K562 (cell line): ENCODE data around the gene RNF180. TPM values are rescaled to one million over a fixed set of nuclear protein-coding genes. Genes with fewer than 3 reads are reported as not detected.

Source experiments
- ATAC-seq: fragments of 200-7000 bp; cut with Tn5 transposase; 3 replicates; pipeline ENCODE4 v1.9.1; 2020; ENCODE audit warnings: moderate library complexity
- BruUV-seq: library from RNA; stranded (reverse); fragments of 400-500 nt; replicated peaks from 2 replicates; lab custom pipeline; 2021; lab: Mats Ljungman, UMichigan
- CTCF ChIA-PET: fragments of 300-600 bp; formaldehyde crosslinking; extraction: SDS; loops from one replicate; lab custom pipeline; 2021; ENCODE audit warnings: low intra/inter-chr PET ratio; lab: Yijun Ruan, JAX
- POLR2A ChIA-PET: fragments of 300-600, 350-650 bp; sonication (Branson Sonifier 250); formaldehyde crosslinking; extraction: SDS; loops from one replicate; lab custom pipeline; 2021; ENCODE audit warnings: antibody characterized with exemption, inconsistent platforms; lab: Yijun Ruan, JAX
- DNase-seq, 4 experiments: peaks; one replicate each; pipeline versions ENCODE4 v3.0.0 to v3.0.0-alpha.2; 2011 to 2018; ENCODE audit warnings: low spot score in 3 of 4, mixed read lengths in 3 of 4; ENCODE audit errors: extremely low read depth in 1 of 4
- FAIRE-seq: peaks from 2 replicates; lab custom pipeline; 2011; peaks lifted over from hg19 to GRCh38; lab: Jason Lieb, UNC
- H2AFZ ChIP-seq: 2 replicates; pipeline ENCODE4 v1.6.0; 2011; ENCODE audit warnings: low read depth, low read length, control low read depth, inconsistent platforms
- H3K27ac ChIP-seq: fragments of 200-600 bp; 3 replicates; pipeline ENCODE4 v1.8.0; 2011; ENCODE audit warnings: low read depth, mild to moderate bottlenecking, control low read depth, inconsistent platforms, low read length, moderate library complexity, mixed read lengths; ENCODE audit errors: extremely low read depth
- H3K27me3 ChIP-seq, 2 experiments: fragments of 300-600 bp in 1 of 2; 2 replicates in 1 of 2; 3 replicates in 1 of 2; pipeline versions ENCODE4 v1.6.0 to v1.8.0; 2011; ENCODE audit warnings: inconsistent platforms in 2 of 2, low read length in 2 of 2, mild to moderate bottlenecking in 1 of 2, mixed read lengths in 1 of 2, moderate library complexity in 1 of 2; ENCODE audit not compliant: control insufficient read depth in 2 of 2, insufficient read depth in 2 of 2
- H3K36me3 ChIP-seq: fragments of 300-600 bp; 3 replicates; pipeline ENCODE4 v1.8.0; 2011; ENCODE audit warnings: mild to moderate bottlenecking, low read length, inconsistent platforms; ENCODE audit not compliant: control insufficient read depth, insufficient read depth
- H3K4me1 ChIP-seq, 2 experiments: fragments of 200-600 bp in 1 of 2; replicated peaks in 1 of 2; 2 replicates in 1 of 2; 3 replicates in 1 of 2; pipeline versions ENCODE4 v1.5.1 to v1.8.0; 2011; ENCODE audit warnings: inconsistent platforms in 2 of 2, low read length in 2 of 2, mild to moderate bottlenecking in 1 of 2, mixed read lengths in 1 of 2, moderate library complexity in 1 of 2; ENCODE audit not compliant: control insufficient read depth in 2 of 2, insufficient read depth in 2 of 2
- H3K4me2 ChIP-seq: 2 replicates; pipeline ENCODE4 v1.6.1; 2011; ENCODE audit warnings: low read length, control low read depth, inconsistent platforms, mixed read lengths; ENCODE audit not compliant: insufficient read depth
- H3K4me3 ChIP-seq: fragments of 200-600 bp; sonication (generic), shearing (Covaris generic); 2 replicates; pipeline ENCODE4 v1.5.1; 2016; ENCODE audit warnings: control low read depth, inconsistent platforms
- H3K79me2 ChIP-seq: fragments of 200-600 bp; 3 replicates; pipeline ENCODE4 v1.8.0; 2011; ENCODE audit warnings: low read length, inconsistent platforms; ENCODE audit not compliant: control insufficient read depth, insufficient read depth
- H3K9ac ChIP-seq, 2 experiments: 2 replicates each; pipeline versions ENCODE4 v1.6.0 to v1.6.1; 2011; ENCODE audit warnings: low read depth in 2 of 2, low read length in 2 of 2, control low read depth in 1 of 2, inconsistent platforms in 1 of 2, mild to moderate bottlenecking in 1 of 2, mixed read lengths in 1 of 2; ENCODE audit not compliant: insufficient read depth in 1 of 2
- H3K9me1 ChIP-seq: one replicate; pipeline ENCODE4 v1.6.0; 2011; ENCODE audit warnings: inconsistent platforms, mild to moderate bottlenecking, low read length, moderate library complexity; ENCODE audit not compliant: control insufficient read depth, insufficient read depth
- H3K9me3 ChIP-seq: replicated peaks from 2 replicates; pipeline ENCODE4 v1.5.1; 2011; ENCODE audit warnings: low read depth, low read length, inconsistent platforms; ENCODE audit not compliant: control insufficient read depth, insufficient read depth
- H4K20me1 ChIP-seq: replicated peaks from 2 replicates; pipeline ENCODE4 v1.6.1; 2011; ENCODE audit warnings: low read length, inconsistent platforms, mixed read lengths; ENCODE audit not compliant: control insufficient read depth, insufficient read depth
- BCOR ChIP-seq: fragments of 450-650 bp; IDR thresholded peaks from 2 replicates; pipeline ENCODE4 v1.6.1; 2016
- ETS2 ChIP-seq: IDR thresholded peaks from 2 replicates; pipeline ENCODE4 v1.6.1; 2016; ENCODE audit warnings: borderline replicate concordance, missing genetic modification characterization, mild to moderate bottlenecking, moderate library complexity, missing compliant biosample characterization; ENCODE audit not compliant: poor library complexity, severe bottlenecking
- HNRNPLL ChIP-seq: fragments of 200-400 bp; formaldehyde crosslinking; IDR thresholded peaks from 2 replicates; pipeline ENCODE4 v1.6.1; 2017; ENCODE audit warnings: low read length, low read depth, mild to moderate bottlenecking; ENCODE audit not compliant: poor library complexity, severe bottlenecking
- NFRKB ChIP-seq: fragments of 450-650 bp; IDR thresholded peaks from 2 replicates; pipeline ENCODE4 v1.6.1; 2016; ENCODE audit warnings: low read depth
- RAD51 ChIP-seq: fragments of 450-650 bp; IDR thresholded peaks from 2 replicates; pipeline ENCODE4 v1.7.1; 2016; ENCODE audit warnings: low read depth, mild to moderate bottlenecking, borderline replicate concordance
- SMARCA5 ChIP-seq: fragments of 450-650 bp; IDR thresholded peaks from 2 replicates; pipeline ENCODE4 v1.6.1; 2016
- TBP ChIP-seq: optimal IDR thresholded peaks from 2 replicates; pipeline ENCODE3; 2011; ENCODE audit warnings: low read depth, low read length, improper control_type of control experiment
- U2AF2 ChIP-seq: fragments of 200-400 bp; formaldehyde crosslinking; optimal IDR thresholded peaks from 2 replicates; pipeline ENCODE3; 2017; ENCODE audit warnings: low read depth, mild to moderate bottlenecking, low read length
- ZFP30 ChIP-seq: fragments of 250-450 bp; sonication (Bioruptor Pico); IDR thresholded peaks from 2 replicates; pipeline ENCODE4 v1.8.0; 2022; ENCODE audit warnings: moderate library complexity, mild to moderate bottlenecking, inconsistent platforms, borderline replicate concordance
- ZKSCAN1 ChIP-seq: fragments of 150-350 bp; IDR thresholded peaks from 2 replicates; pipeline ENCODE4 v1.6.1; 2016; ENCODE audit warnings: low read depth, low read length
- ZNF699 ChIP-seq: fragments of 250-450 bp; sonication (Bioruptor Pico); IDR thresholded peaks from 2 replicates; pipeline ENCODE4 v1.8.0; 2021; ENCODE audit warnings: mild to moderate bottlenecking, moderate library complexity; ENCODE audit not compliant: insufficient replicate concordance
- WGBS: fragments of 100-300 bp; shearing (Covaris generic); methylation state at CpG from one replicate; pipeline ENCODE4 v1.1.6; 2016; ENCODE audit warnings: low coverage, mixed read lengths; ENCODE audit not compliant: insufficient coverage; ENCODE audit errors: missing lambda C conversion rate; 5-methylcytosine and 5-hydroxymethylcytosine counted together
- in situ Hi-C: fragments of 300-500 bp; cut with MboI; formaldehyde crosslinking; loops from 4 replicates; pipeline ENCODE4 v1.15.0; 2018; ENCODE audit warnings: inconsistent platforms, mixed read lengths
- intact Hi-C: fragments of 100-400 bp; cut with micrococcal nuclease; formaldehyde crosslinking; loops from 2 replicates; pipeline ENCODE4 v1.14.2; 2022
- polyA plus RNA-seq, 8 experiments: library from polyadenylated mRNA; depleted of rRNA in 4 of 8; stranded (reverse) in 5 of 8; unstranded in 3 of 8; fragments of >200 nt; fragmentation: Nextera tagmentation in 2 of 8; fragmentation: Illumina TruSeq in 1 of 8; extraction: Ambion mirVana in 2 of 8; extraction: Trizol in 1 of 8; gene quantifications; 2 replicates each; pipeline versions ENCODE4 v1.2.1 to v1.2.3, GENCODE V29; 2011 to 2014; ENCODE audit warnings: inconsistent platforms in 1 of 8, missing spikeins in 1 of 8
- total RNA-seq, 7 experiments: library from RNA; depleted of rRNA in 6 of 7; stranded (reverse); fragments of >200 nt in 6 of 7; fragmentation: Illumina TruSeq in 2 of 7; extraction: Trizol in 2 of 7; gene quantifications; 2 replicates each; pipeline versions ENCODE4 v1.2.1 to v1.2.3, GENCODE V29; 2011 to 2021; ENCODE audit warnings: low replicate concordance in 1 of 7
- TF ChIP-seq, protein P1 (sequence below), 2 experiments: IDR thresholded peaks in 1 of 2; conservative IDR thresholded peaks in 1 of 2; 2 replicates each; pipeline ENCODE4 v1.6.1; 2016; ENCODE audit warnings: low read depth in 2 of 2, mild to moderate bottlenecking in 1 of 2, missing compliant biosample characterization in 1 of 2, missing genetic modification characterization in 1 of 2, moderate library complexity in 1 of 2
- TF ChIP-seq, protein P2 (sequence below): IDR thresholded peaks from 2 replicates; pipeline ENCODE4 v1.6.1; 2011; ENCODE audit warnings: borderline replicate concordance, low read depth, mild to moderate bottlenecking, moderate library complexity, low read length; ENCODE audit not compliant: insufficient read depth, poor library complexity, severe bottlenecking

The RNF180 gene
- total and polyA plus RNA-seq, 9 of the 15 experiments (the other 6 are each of a cell fraction or from before 2014, with no cell fraction given) = 0.05 TPM; not detected in 8

DNA sequence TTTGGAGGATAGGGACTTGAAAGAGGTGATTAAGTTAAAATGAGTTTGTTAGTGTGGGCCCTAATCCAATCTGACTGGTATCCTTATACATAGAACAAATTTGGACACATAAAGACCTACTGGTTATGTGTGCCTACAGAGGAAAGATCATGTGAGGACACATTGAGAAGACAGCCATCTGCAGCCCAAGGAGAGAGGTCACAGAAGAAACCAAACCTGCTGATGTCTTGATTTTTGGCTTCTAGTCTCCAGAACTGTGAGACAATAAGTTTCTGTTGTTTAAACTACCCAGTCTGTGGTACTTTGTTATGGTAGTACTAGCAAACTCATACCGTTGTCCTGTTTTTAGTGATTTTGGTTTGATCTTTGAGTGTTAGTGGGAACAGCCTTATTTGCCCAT is 18.3 kb downstream of the RNF180 start (continued):
- TF ChIP-seq, protein P1, sequence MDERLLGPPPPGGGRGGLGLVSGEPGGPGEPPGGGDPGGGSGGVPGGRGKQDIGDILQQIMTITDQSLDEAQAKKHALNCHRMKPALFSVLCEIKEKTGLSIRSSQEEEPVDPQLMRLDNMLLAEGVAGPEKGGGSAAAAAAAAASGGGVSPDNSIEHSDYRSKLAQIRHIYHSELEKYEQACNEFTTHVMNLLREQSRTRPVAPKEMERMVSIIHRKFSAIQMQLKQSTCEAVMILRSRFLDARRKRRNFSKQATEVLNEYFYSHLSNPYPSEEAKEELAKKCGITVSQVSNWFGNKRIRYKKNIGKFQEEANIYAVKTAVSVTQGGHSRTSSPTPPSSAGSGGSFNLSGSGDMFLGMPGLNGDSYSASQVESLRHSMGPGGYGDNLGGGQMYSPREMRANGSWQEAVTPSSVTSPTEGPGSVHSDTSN (CRISPR knock-in tag; IDR thresholded peaks at IDR 0.05; ENCODE audit: low read depth) = no peak
- TF ChIP-seq, protein P1 (tag; conservative IDR thresholded peaks at IDR 0.05; ENCODE audit: low read depth) = no peak
- TF ChIP-seq BCOR (no peak), ETS2 (tag) (no peak)

DNA sequence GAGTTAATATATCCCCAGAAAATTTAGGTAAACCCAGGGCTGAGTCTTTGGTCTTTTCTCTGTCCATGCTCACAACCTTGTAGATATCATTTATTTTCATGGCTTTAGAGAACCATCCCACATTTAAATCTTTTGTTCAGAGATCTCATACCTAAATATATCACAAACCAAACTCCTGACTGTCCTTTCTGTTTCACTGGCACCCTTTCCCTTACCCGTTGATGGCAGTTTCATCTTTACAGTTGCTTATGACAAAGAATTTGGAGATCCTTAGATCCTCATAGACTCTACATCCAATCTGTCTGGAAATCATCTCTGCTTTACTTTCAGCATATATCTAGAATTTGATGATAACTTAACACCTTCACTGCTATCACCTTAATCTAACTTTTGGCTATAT is 19.2 kb downstream of the RNF180 start:
- no peaks in the 10 kb centered on the region for H3K36me3 ChIP-seq
- no peak overlapping the region for H3K27ac ChIP-seq
- FAIRE-seq (no peak), DNase-seq (no peak), ATAC-seq (no peak)
- H3K27me3 ChIP-seq = no peaks in the 10 kb centered on the region
- no peak overlapping the region for H3K9ac ChIP-seq
- POLR2A ChIA-PET = no interaction called here
- no peaks in the 10 kb centered on the region for H3K9me3 ChIP-seq
- no peaks in the 10 kb centered on the region for H3K4me1 ChIP-seq
- no peak overlapping the region for H2AFZ ChIP-seq
- H3K4me3 ChIP-seq = no peak overlapping the region
- 0% methylated on average over 1 of the region's 1 CpG for WGBS
- no TSS peak for BruUV-seq
- CTCF ChIA-PET = no interaction called here
- TF ChIP-seq U2AF2 = no peak
- no peak for TF ChIP-seq SMARCA5
- TF ChIP-seq ZFP30 (CRISPR knock-in tag) = no peak
- no peak for TF ChIP-seq ZNF699 (CRISPR knock-in tag)
- TF ChIP-seq ZKSCAN1 = no peak
- TF ChIP-seq, protein P2, sequence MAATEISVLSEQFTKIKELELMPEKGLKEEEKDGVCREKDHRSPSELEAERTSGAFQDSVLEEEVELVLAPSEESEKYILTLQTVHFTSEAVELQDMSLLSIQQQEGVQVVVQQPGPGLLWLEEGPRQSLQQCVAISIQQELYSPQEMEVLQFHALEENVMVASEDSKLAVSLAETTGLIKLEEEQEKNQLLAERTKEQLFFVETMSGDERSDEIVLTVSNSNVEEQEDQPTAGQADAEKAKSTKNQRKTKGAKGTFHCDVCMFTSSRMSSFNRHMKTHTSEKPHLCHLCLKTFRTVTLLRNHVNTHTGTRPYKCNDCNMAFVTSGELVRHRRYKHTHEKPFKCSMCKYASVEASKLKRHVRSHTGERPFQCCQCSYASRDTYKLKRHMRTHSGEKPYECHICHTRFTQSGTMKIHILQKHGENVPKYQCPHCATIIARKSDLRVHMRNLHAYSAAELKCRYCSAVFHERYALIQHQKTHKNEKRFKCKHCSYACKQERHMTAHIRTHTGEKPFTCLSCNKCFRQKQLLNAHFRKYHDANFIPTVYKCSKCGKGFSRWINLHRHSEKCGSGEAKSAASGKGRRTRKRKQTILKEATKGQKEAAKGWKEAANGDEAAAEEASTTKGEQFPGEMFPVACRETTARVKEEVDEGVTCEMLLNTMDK = no peak
- no peak for TF ChIP-seq NFRKB
- no peak for TF ChIP-seq TBP
- TF ChIP-seq HNRNPLL = no peak
- TF ChIP-seq RAD51 = no peak
- intact Hi-C loops (no loop called here), in situ Hi-C loops (no loop called here)
- H3K79me2 ChIP-seq = no peaks in the 10 kb centered on the region
- H3K9me1 ChIP-seq = no peaks in the 10 kb centered on the region
- no peaks in the 10 kb centered on the region for H4K20me1 ChIP-seq
- H3K4me2 ChIP-seq = no peak overlapping the region
